H1 (cell line): Measurements from ENCODE around the gene KLF16. TPM values are rescaled to one million over a fixed set of nuclear protein-coding genes. Genes with fewer than 3 reads are reported as not detected.

ENCODE experiments used
- EGR1 ChIP-seq: IDR thresholded peaks from 2 replicates; pipeline ENCODE4 v1.6.1; 2011; ENCODE audit warnings: low read depth, low read length, borderline replicate concordance
- RBBP5 ChIP-seq: IDR thresholded peaks from 2 replicates; pipeline ENCODE4 v1.7.1; 2012; ENCODE audit warnings: low read depth, mild to moderate bottlenecking, inconsistent platforms, low read length, moderate library complexity, borderline replicate concordance
- RFX5 ChIP-seq: IDR thresholded peaks from 2 replicates; pipeline ENCODE4 v1.6.1; 2011; ENCODE audit warnings: low read depth, low read length, improper control_type of control experiment, borderline replicate concordance
- SAP30 ChIP-seq: fragments of 300-600 bp; sonication (generic); IDR thresholded peaks from 2 replicates; pipeline ENCODE4 v1.7.1; 2012; ENCODE audit warnings: low read length, moderate library complexity, mild to moderate bottlenecking, inconsistent platforms; ENCODE audit not compliant: insufficient read depth, insufficient replicate concordance
- SP4 ChIP-seq: IDR thresholded peaks from 2 replicates; pipeline ENCODE4 v1.6.1; 2012; ENCODE audit warnings: low read length, inconsistent platforms
- TAF7 ChIP-seq: optimal IDR thresholded peaks from 2 replicates; pipeline ENCODE3; 2011; ENCODE audit warnings: low read depth, mild to moderate bottlenecking, inconsistent platforms, low read length, moderate library complexity, borderline replicate concordance
- ZNF274 ChIP-seq: IDR thresholded peaks from 2 replicates; pipeline ENCODE4 v1.7.0; 2012; ENCODE audit warnings: low read length, borderline replicate concordance; ENCODE audit errors: extremely low read depth
- polyA plus RNA-seq, 7 experiments: library from polyadenylated mRNA; depleted of rRNA in 3 of 7; stranded (reverse) in 5 of 7; unstranded in 2 of 7; fragments of >200 nt in 5 of 7; fragments of 200-250 nt in 2 of 7; gene quantifications; 1 replicate in 5 of 7; 2 replicates in 1 of 7; 4 replicates in 1 of 7; pipeline versions ENCODE4 v1.2.1 to v1.2.3, GENCODE V29; 2011 to 2013; ENCODE audit warnings: missing spikeins in 2 of 7, mixed read lengths in 2 of 7
- total RNA-seq: library from RNA; stranded (reverse); fragmentation: NEBNext Ultra II Directional; extraction: Animal tissue kit (Norgen Biotek cat#: 25700); gene quantifications from 2 replicates; pipeline ENCODE4 v1.2.1, GENCODE V29; 2021
- TF ChIP-seq, protein P1 (sequence below): fragments of 300-600 bp; sonication (generic); IDR thresholded peaks from 2 replicates; pipeline ENCODE4 v1.7.1; 2012; ENCODE audit warnings: low read length, moderate library complexity, mild to moderate bottlenecking, inconsistent platforms; ENCODE audit not compliant: insufficient replicate concordance
- TF ChIP-seq, protein P2 (sequence below): IDR thresholded peaks from 2 replicates; pipeline ENCODE4 v1.6.1; 2011; ENCODE audit warnings: low read length, improper control_type of control experiment

The KLF16 gene
- total and polyA plus RNA-seq, 2 of the 8 experiments (the other 6 are each of a cell fraction or from before 2014, with no cell fraction given) = 14.3 to 45.9 TPM

GRCh38 chr19:1823020-1823419, 40.4 kb downstream of the KLF16 start (continued):
- TF ChIP-seq, protein P1, sequence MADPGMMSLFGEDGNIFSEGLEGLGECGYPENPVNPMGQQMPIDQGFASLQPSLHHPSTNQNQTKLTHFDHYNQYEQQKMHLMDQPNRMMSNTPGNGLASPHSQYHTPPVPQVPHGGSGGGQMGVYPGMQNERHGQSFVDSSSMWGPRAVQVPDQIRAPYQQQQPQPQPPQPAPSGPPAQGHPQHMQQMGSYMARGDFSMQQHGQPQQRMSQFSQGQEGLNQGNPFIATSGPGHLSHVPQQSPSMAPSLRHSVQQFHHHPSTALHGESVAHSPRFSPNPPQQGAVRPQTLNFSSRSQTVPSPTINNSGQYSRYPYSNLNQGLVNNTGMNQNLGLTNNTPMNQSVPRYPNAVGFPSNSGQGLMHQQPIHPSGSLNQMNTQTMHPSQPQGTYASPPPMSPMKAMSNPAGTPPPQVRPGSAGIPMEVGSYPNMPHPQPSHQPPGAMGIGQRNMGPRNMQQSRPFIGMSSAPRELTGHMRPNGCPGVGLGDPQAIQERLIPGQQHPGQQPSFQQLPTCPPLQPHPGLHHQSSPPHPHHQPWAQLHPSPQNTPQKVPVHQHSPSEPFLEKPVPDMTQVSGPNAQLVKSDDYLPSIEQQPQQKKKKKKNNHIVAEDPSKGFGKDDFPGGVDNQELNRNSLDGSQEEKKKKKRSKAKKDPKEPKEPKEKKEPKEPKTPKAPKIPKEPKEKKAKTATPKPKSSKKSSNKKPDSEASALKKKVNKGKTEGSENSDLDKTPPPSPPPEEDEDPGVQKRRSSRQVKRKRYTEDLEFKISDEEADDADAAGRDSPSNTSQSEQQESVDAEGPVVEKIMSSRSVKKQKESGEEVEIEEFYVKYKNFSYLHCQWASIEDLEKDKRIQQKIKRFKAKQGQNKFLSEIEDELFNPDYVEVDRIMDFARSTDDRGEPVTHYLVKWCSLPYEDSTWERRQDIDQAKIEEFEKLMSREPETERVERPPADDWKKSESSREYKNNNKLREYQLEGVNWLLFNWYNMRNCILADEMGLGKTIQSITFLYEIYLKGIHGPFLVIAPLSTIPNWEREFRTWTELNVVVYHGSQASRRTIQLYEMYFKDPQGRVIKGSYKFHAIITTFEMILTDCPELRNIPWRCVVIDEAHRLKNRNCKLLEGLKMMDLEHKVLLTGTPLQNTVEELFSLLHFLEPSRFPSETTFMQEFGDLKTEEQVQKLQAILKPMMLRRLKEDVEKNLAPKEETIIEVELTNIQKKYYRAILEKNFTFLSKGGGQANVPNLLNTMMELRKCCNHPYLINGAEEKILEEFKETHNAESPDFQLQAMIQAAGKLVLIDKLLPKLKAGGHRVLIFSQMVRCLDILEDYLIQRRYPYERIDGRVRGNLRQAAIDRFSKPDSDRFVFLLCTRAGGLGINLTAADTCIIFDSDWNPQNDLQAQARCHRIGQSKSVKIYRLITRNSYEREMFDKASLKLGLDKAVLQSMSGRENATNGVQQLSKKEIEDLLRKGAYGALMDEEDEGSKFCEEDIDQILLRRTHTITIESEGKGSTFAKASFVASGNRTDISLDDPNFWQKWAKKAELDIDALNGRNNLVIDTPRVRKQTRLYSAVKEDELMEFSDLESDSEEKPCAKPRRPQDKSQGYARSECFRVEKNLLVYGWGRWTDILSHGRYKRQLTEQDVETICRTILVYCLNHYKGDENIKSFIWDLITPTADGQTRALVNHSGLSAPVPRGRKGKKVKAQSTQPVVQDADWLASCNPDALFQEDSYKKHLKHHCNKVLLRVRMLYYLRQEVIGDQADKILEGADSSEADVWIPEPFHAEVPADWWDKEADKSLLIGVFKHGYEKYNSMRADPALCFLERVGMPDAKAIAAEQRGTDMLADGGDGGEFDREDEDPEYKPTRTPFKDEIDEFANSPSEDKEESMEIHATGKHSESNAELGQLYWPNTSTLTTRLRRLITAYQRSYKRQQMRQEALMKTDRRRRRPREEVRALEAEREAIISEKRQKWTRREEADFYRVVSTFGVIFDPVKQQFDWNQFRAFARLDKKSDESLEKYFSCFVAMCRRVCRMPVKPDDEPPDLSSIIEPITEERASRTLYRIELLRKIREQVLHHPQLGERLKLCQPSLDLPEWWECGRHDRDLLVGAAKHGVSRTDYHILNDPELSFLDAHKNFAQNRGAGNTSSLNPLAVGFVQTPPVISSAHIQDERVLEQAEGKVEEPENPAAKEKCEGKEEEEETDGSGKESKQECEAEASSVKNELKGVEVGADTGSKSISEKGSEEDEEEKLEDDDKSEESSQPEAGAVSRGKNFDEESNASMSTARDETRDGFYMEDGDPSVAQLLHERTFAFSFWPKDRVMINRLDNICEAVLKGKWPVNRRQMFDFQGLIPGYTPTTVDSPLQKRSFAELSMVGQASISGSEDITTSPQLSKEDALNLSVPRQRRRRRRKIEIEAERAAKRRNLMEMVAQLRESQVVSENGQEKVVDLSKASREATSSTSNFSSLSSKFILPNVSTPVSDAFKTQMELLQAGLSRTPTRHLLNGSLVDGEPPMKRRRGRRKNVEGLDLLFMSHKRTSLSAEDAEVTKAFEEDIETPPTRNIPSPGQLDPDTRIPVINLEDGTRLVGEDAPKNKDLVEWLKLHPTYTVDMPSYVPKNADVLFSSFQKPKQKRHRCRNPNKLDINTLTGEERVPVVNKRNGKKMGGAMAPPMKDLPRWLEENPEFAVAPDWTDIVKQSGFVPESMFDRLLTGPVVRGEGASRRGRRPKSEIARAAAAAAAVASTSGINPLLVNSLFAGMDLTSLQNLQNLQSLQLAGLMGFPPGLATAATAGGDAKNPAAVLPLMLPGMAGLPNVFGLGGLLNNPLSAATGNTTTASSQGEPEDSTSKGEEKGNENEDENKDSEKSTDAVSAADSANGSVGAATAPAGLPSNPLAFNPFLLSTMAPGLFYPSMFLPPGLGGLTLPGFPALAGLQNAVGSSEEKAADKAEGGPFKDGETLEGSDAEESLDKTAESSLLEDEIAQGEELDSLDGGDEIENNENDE = no peak
- TF ChIP-seq RBBP5 (no peak), EGR1 (no peak), RFX5 (no peak), SAP30 (no peak), TAF7 (no peak), ZNF274 (no peak), SP4 (no peak)
- TF ChIP-seq, protein P2, sequence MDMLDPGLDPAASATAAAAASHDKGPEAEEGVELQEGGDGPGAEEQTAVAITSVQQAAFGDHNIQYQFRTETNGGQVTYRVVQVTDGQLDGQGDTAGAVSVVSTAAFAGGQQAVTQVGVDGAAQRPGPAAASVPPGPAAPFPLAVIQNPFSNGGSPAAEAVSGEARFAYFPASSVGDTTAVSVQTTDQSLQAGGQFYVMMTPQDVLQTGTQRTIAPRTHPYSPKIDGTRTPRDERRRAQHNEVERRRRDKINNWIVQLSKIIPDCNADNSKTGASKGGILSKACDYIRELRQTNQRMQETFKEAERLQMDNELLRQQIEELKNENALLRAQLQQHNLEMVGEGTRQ = no peak
